Upper lobe of right lung (tissue), 1 donor: ENCODE measurements around the gene PARVA. TPM values are rescaled to one million over a fixed set of nuclear protein-coding genes. Genes with fewer than 3 reads are reported as not detected.

Experiments used
- ATAC-seq: fragments of 200-7000 bp; cut with Tn5 transposase; one replicate; pipeline ENCODE4 v1.9.1; 2020; ENCODE audit warnings: mild to moderate bottlenecking, moderate library complexity
- DNase-seq: peaks from one replicate; pipeline ENCODE4 v3.0.0-alpha.2; 2020
- H3K27ac ChIP-seq: fragments of 200-600 bp; one replicate; pipeline ENCODE4 v1.8.0; 2022
- H3K27me3 ChIP-seq: fragments of 200-600 bp; one replicate; pipeline ENCODE4 v1.8.0; 2022; ENCODE audit warnings: mild to moderate bottlenecking
- H3K36me3 ChIP-seq: fragments of 200-600 bp; one replicate; pipeline ENCODE4 v1.8.0; 2022
- H3K4me1 ChIP-seq: fragments of 200-600 bp; one replicate; pipeline ENCODE4 v1.8.0; 2022
- H3K4me3 ChIP-seq: fragments of 200-600 bp; one replicate; pipeline ENCODE4 v1.8.0; 2022; ENCODE audit warnings: mild to moderate bottlenecking
- H3K9me3 ChIP-seq: fragments of 200-600 bp; one replicate; pipeline ENCODE4 v1.8.0; 2022
- intact Hi-C: fragments of 100-400 bp; cut with DNase I; formaldehyde crosslinking; loops from one replicate; pipeline ENCODE4 v1.11.0; 2022
- total RNA-seq: library from RNA; stranded (reverse); fragmentation: NEBNext Ultra II Directional; extraction: Animal tissue kit (Norgen Biotek cat#: 25700); gene quantifications from one replicate; pipeline ENCODE4 v1.2.1, GENCODE V29; 2021
- TF ChIP-seq, protein P1 (sequence below): fragments of 200-600 bp; IDR thresholded peaks from one replicate; pipeline ENCODE4 v1.8.0; 2022; ENCODE audit warnings: antibody characterized with exemption
- donor health status: DM: no; HTN: yes; CAD: no; lungs with severe emphysema.

The PARVA gene
- total RNA-seq, 1 donor from 2014 or later, result 84.0 TPM

GRCh38 chr11:12512132-12512531, 134.8 kb downstream of the PARVA start:
- TF ChIP-seq, protein P1, sequence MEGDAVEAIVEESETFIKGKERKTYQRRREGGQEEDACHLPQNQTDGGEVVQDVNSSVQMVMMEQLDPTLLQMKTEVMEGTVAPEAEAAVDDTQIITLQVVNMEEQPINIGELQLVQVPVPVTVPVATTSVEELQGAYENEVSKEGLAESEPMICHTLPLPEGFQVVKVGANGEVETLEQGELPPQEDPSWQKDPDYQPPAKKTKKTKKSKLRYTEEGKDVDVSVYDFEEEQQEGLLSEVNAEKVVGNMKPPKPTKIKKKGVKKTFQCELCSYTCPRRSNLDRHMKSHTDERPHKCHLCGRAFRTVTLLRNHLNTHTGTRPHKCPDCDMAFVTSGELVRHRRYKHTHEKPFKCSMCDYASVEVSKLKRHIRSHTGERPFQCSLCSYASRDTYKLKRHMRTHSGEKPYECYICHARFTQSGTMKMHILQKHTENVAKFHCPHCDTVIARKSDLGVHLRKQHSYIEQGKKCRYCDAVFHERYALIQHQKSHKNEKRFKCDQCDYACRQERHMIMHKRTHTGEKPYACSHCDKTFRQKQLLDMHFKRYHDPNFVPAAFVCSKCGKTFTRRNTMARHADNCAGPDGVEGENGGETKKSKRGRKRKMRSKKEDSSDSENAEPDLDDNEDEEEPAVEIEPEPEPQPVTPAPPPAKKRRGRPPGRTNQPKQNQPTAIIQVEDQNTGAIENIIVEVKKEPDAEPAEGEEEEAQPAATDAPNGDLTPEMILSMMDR, result no peak
- DNase-seq (no peak), ATAC-seq (no peak)
- Histone ChIP-seq H3K27me3 (no peaks in the 10 kb centered on the region), H3K36me3 (peaks cover 7% of the 10 kb centered on the region), H3K4me3 (no peak overlapping the region), H3K27ac (no peak overlapping the region), H3K9me3 (no peaks in the 10 kb centered on the region), H3K4me1 (no peaks in the 10 kb centered on the region)
- intact Hi-C loops, result no loop called here

- TF ChIP-seq, protein P1, result no peak
- ATAC-seq (no peak), DNase-seq (no peak)
- Histone ChIP-seq H3K27me3 (no peaks in the 10 kb centered on the region), H3K4me3 (no peak overlapping the region), H3K9me3 (no peaks in the 10 kb centered on the region), H3K4me1 (no peaks in the 10 kb centered on the region), H3K27ac (no peak overlapping the region), H3K36me3 (peaks cover 7% of the 10 kb centered on the region)
- intact Hi-C loops, result no loop called here
Measured at GRCh38 chr11:12512826-12513395, 135.5 kb downstream of the PARVA start.

- Histone ChIP-seq H3K4me1 (no peaks in the 10 kb centered on the region), H3K36me3 (no peaks in the 10 kb centered on the region), H3K9me3 (no peaks in the 10 kb centered on the region), H3K4me3 (no peak overlapping the region), H3K27me3 (no peaks in the 10 kb centered on the region), H3K27ac (no peak overlapping the region)
- intact Hi-C loops, result no loop called here
- no peak for DNase-seq
- TF ChIP-seq, protein P1, result no peak
- no peak for ATAC-seq
Measured at GRCh38 chr11:12516387-12517105, 139.2 kb downstream of the PARVA start.

DNA sequence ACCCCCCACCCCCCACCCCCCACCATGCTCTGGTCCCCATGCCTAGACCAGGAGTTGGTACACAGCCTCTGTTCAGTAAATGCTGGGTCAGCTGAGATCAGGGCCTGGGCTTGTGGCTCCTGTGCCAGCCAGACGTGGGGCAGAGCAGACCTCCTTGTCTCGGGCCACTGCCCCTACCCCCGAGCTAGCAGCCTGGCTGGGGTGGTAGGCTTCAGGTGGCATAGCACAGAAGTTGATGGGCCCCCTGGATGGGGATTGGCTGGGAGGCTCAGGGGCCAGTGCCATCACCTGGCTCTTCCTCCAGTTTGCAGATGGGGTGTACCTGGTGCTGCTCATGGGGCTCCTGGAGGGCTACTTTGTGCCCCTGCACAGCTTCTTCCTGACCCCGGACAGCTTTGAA, 139.9 kb downstream of the PARVA start:
- no peak for DNase-seq
- ATAC-seq, result no peak
- no peaks in the 10 kb centered on the region for H3K36me3 ChIP-seq

DNA sequence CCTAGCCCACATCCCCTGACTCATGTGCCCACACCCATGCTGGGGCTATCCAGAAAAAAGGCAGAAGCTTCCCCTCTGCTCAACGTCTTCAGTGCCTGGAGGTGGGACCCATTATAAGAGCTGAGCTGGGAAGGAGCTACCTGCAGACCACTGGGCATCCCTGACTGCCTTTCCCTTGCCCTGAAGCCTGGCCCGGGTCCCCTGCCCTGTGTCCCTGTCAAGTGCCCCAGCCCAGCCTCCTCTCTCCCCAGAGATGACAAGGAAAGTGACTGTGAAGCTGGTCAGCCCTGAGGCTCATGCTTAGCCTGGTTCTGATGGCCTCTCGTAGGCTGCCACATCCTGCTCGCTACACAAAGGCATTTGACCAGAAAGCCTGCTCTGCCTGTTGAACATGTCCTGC, 140.4 kb downstream of the PARVA start:
- TF ChIP-seq, protein P1, result no peak
- Histone ChIP-seq H3K4me1 (no peaks in the 10 kb centered on the region), H3K27ac (no peak overlapping the region), H3K9me3 (no peaks in the 10 kb centered on the region), H3K4me3 (no peak overlapping the region), H3K36me3 (no peaks in the 10 kb centered on the region), H3K27me3 (no peaks in the 10 kb centered on the region)
- intact Hi-C loops, result no loop called here
- no peak for ATAC-seq
- DNase-seq, result no peak

More for the DNA sequence above, 139.9 kb downstream of the PARVA start:
- intact Hi-C loops, result no loop called here
- no peaks in the 10 kb centered on the region for H3K4me1 ChIP-seq
- H3K27ac ChIP-seq, result no peak overlapping the region
- no peaks in the 10 kb centered on the region for H3K27me3 ChIP-seq
- no peaks in the 10 kb centered on the region for H3K9me3 ChIP-seq
- TF ChIP-seq, protein P1, result no peak
- no peak overlapping the region for H3K4me3 ChIP-seq
